ENCODE measurements around the gene CAMK1G.

The CAMK1G gene

GRCh38 chr1:209628618-209629299, 45.2 kb downstream of the CAMK1G start:
- no peak for ATAC-seq
- TF ChIP-seq BACH2 (CRISPR knock-in tag; IDR thresholded peaks at IDR 0.05; ENCODE audit: borderline replicate concordance) (no peak), PPARA (CRISPR knock-in tag; IDR thresholded peaks at IDR 0.05; ENCODE audit: borderline replicate concordance) (no peak), ZC3H10 (CRISPR knock-in tag; IDR thresholded peaks at IDR 0.05) (no peak), ZNF565 (CRISPR knock-in tag; conservative IDR thresholded peaks at IDR 0.05; ENCODE audit: low read depth) (no peak), ZFP3 (CRISPR knock-in tag; IDR thresholded peaks at IDR 0.05) (no peak), TCF4 (CRISPR knock-in tag; IDR thresholded peaks at IDR 0.05; ENCODE audit: borderline replicate concordance) (no peak), RARB (CRISPR knock-in tag; IDR thresholded peaks at IDR 0.05) (no peak), ZNF8 (CRISPR knock-in tag; IDR thresholded peaks at IDR 0.05) (no peak), SNAI2 (CRISPR knock-in tag; IDR thresholded peaks at IDR 0.05) (no peak), ZFP30 (CRISPR knock-in tag; IDR thresholded peaks at IDR 0.05) (no peak)

- ATAC-seq: no peak
Observed at GRCh38 chr1:209629621-209630382, 46.3 kb downstream of the CAMK1G start.

More at GRCh38 chr1:209629621-209630382, 46.3 kb downstream of the CAMK1G start:
- TF ChIP-seq ZC3H10 (CRISPR knock-in tag; IDR thresholded peaks at IDR 0.05): no peak
- no peak for TF ChIP-seq TOX (CRISPR knock-in tag; IDR thresholded peaks at IDR 0.05; ENCODE audit: borderline replicate concordance)
- TF ChIP-seq CSRNP3 (CRISPR knock-in tag; IDR thresholded peaks at IDR 0.05): no peak
- no peak for TF ChIP-seq ISL1 (CRISPR knock-in tag; IDR thresholded peaks at IDR 0.05)
- TF ChIP-seq ARNTL (CRISPR knock-in tag; IDR thresholded peaks at IDR 0.05; ENCODE audit: borderline replicate concordance, low read depth): no peak
- no peak for TF ChIP-seq CSDC2 (CRISPR knock-in tag; IDR thresholded peaks at IDR 0.05)
- no peak for TF ChIP-seq ZNF565 (CRISPR knock-in tag; conservative IDR thresholded peaks at IDR 0.05; ENCODE audit: low read depth)
- TF ChIP-seq ZFP30 (CRISPR knock-in tag; IDR thresholded peaks at IDR 0.05): no peak
- no peak for TF ChIP-seq PPARA (CRISPR knock-in tag; IDR thresholded peaks at IDR 0.05; ENCODE audit: borderline replicate concordance)
- TF ChIP-seq ESRRG (CRISPR knock-in tag; IDR thresholded peaks at IDR 0.05): no peak
- TF ChIP-seq RARB (CRISPR knock-in tag; IDR thresholded peaks at IDR 0.05): no peak
- TF ChIP-seq OSR1 (CRISPR knock-in tag; IDR thresholded peaks at IDR 0.05): no peak
- TF ChIP-seq PATZ1 (CRISPR knock-in tag; IDR thresholded peaks at IDR 0.05; ENCODE audit: borderline replicate concordance): no peak
- no peak for TF ChIP-seq TSHZ2 (CRISPR knock-in tag; IDR thresholded peaks at IDR 0.05)

Data from SK-N-SH treated with all-trans-retinoic acid at 6 μM for 48 hours (cell line).